Osteoblast (primary cell): ENCODE data around the gene LILRA5. TPM values are rescaled to one million over a fixed set of nuclear protein-coding genes. Genes with fewer than 3 reads are reported as not detected.
A peak's percentile ranks its signal among the peaks of the same experiment; 100 is the strongest.

ENCODE experiments used
- DNase-seq: peaks from one replicate; pipeline ENCODE4 v3.0.0; 2011; ENCODE audit warnings: low spot score, mixed read lengths; ENCODE audit not compliant: insufficient read length; ENCODE audit errors: missing footprints
- H2AFZ ChIP-seq: 2 replicates; pipeline ENCODE4 v1.6.0; 2011; ENCODE audit warnings: mild to moderate bottlenecking, low read length
- H3K27ac ChIP-seq: 2 replicates; pipeline ENCODE4 v1.5.1; 2011; ENCODE audit warnings: mild to moderate bottlenecking, low read depth, low read length, moderate library complexity
- H3K27me3 ChIP-seq: 2 replicates; pipeline ENCODE4 v1.6.0; 2012; ENCODE audit warnings: mild to moderate bottlenecking, control low read depth, inconsistent platforms, low read length, moderate library complexity; ENCODE audit not compliant: insufficient read depth
- H3K36me3 ChIP-seq: 2 replicates; pipeline ENCODE4 v1.5.1; 2011; ENCODE audit warnings: mild to moderate bottlenecking, low read length, control low read depth, moderate library complexity; ENCODE audit not compliant: insufficient read depth
- H3K4me1 ChIP-seq: 2 replicates; pipeline ENCODE4 v1.5.1; 2011; ENCODE audit warnings: mild to moderate bottlenecking, low read length, control low read depth, moderate library complexity; ENCODE audit not compliant: insufficient read depth
- H3K4me2 ChIP-seq: 2 replicates; pipeline ENCODE4 v1.6.0; 2011; ENCODE audit warnings: mild to moderate bottlenecking, low read length; ENCODE audit not compliant: insufficient read depth
- H3K4me3 ChIP-seq: fragments of 200-600 bp; sonication (generic); 3 replicates; pipeline ENCODE4 v1.5.1; 2012; ENCODE audit warnings: mild to moderate bottlenecking, low read length, inconsistent platforms; ENCODE audit not compliant: insufficient read depth
- H3K79me2 ChIP-seq: 2 replicates; pipeline ENCODE4 v1.6.0; 2012; ENCODE audit warnings: mild to moderate bottlenecking, low read length, control low read depth, inconsistent platforms; ENCODE audit not compliant: insufficient read depth
- H3K9me3 ChIP-seq: 2 replicates; pipeline ENCODE4 v1.5.1; 2011; ENCODE audit warnings: low read depth, low read length, control low read depth
- H4K20me1 ChIP-seq: 2 replicates; pipeline ENCODE4 v1.6.0; 2012; ENCODE audit warnings: mild to moderate bottlenecking, low read length, control low read depth; ENCODE audit not compliant: insufficient read depth
- CTCF ChIP-seq: IDR thresholded peaks from 2 replicates; pipeline ENCODE4 v1.5.1; 2011; ENCODE audit warnings: mild to moderate bottlenecking, low read depth, low read length, moderate library complexity; ENCODE audit errors: extremely low read depth
- total RNA-seq: library from RNA; depleted of rRNA; stranded (reverse); fragments of >200 nt; gene quantifications from 2 replicates; pipeline ENCODE4 v1.2.3, GENCODE V29; 2012

Gene LILRA5
- total RNA-seq, 1 donor = 0.36 TPM

DNA sequence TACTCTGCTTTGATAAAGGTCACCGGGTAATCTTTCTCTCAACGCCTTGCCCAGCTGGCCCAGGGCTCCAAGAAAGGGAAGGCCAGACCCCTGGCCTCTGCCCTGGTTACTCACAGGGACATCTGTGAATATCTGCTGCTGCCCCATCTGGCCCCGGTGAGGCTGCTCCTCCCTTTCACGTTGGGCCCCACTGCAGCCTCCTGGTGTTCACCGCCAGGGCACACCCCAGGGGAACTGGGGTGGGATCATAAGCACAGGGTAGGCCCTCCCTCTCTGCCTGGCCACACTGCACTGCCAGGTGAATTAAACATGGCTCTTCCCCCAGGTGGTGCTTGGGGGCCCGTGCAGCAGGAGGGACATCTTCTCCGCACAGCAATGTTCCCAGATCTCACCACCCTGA lies 39.1 kb upstream of the LILRA5 start:
- H3K27me3 ChIP-seq = no peaks in the 10 kb centered on the region
- no peak overlapping the region for H3K4me3 ChIP-seq
- H3K9me3 ChIP-seq = no peaks in the 10 kb centered on the region
- no peak for TF ChIP-seq CTCF
- no peak overlapping the region for H2AFZ ChIP-seq
- H4K20me1 ChIP-seq = no peaks in the 10 kb centered on the region
- no peaks in the 10 kb centered on the region for H3K4me1 ChIP-seq
- H3K27ac ChIP-seq = no peak overlapping the region
- no peaks in the 10 kb centered on the region for H3K36me3 ChIP-seq
- no peak for DNase-seq
- no peaks in the 10 kb centered on the region for H3K79me2 ChIP-seq
- H3K4me2 ChIP-seq = no peak overlapping the region

GRCh38 chr19:54351474-54351873 lies 38.5 kb upstream of the LILRA5 start:
- H3K27ac ChIP-seq = no peak overlapping the region
- no peaks in the 10 kb centered on the region for H3K4me1 ChIP-seq
- no peaks in the 10 kb centered on the region for H3K79me2 ChIP-seq
- no peak for TF ChIP-seq CTCF
- H2AFZ ChIP-seq = no peak overlapping the region
- H3K36me3 ChIP-seq = no peaks in the 10 kb centered on the region
- no peak for DNase-seq
- H3K4me2 ChIP-seq = no peak overlapping the region
- H3K4me3 ChIP-seq = no peak overlapping the region
- no peaks in the 10 kb centered on the region for H3K9me3 ChIP-seq
- no peaks in the 10 kb centered on the region for H3K27me3 ChIP-seq
- no peaks in the 10 kb centered on the region for H4K20me1 ChIP-seq

DNA sequence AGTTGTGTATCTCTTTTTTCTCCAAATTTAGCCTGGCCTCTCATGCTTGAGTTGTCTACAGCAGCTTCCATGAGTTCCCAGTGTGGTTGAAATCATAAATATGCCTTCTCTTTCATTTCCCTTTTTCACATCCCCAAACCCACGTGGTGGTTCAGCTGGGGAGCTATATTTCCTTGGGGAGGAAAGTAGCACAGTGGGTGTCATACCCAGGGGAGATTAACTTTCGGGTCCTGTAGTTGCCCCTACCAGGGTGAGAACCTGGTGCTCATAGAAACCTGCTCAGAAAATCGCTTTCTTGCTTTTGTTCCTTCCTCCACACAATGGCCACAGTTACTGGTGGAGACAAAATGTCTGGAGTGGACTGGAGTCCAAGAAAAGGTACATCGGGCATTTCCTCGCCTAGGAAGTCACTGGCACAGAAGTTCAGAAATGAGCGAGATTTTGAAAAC lies 33.0 kb upstream of the LILRA5 start:
- TF ChIP-seq CTCF = no peak
- Histone ChIP-seq H3K4me3 (no peak overlapping the region), H3K4me1 (no peaks in the 10 kb centered on the region), H2AFZ (no peak overlapping the region), H3K9me3 (no peaks in the 10 kb centered on the region), H3K79me2 (no peaks in the 10 kb centered on the region), H3K27me3 (no peaks in the 10 kb centered on the region), H4K20me1 (no peaks in the 10 kb centered on the region), H3K27ac (no peak overlapping the region), H3K4me2 (no peak overlapping the region), H3K36me3 (no peaks in the 10 kb centered on the region)
- DNase-seq = peak; percentile 11

- H3K4me2 ChIP-seq = no peak overlapping the region
- no peaks in the 10 kb centered on the region for H4K20me1 ChIP-seq
- DNase-seq = no peak
- TF ChIP-seq CTCF = no peak
- H3K4me1 ChIP-seq = no peaks in the 10 kb centered on the region
- no peaks in the 10 kb centered on the region for H3K79me2 ChIP-seq
- no peak overlapping the region for H2AFZ ChIP-seq
- no peaks in the 10 kb centered on the region for H3K9me3 ChIP-seq
- H3K4me3 ChIP-seq = no peak overlapping the region
- H3K27ac ChIP-seq = no peak overlapping the region
- H3K36me3 ChIP-seq = no peaks in the 10 kb centered on the region
- H3K27me3 ChIP-seq = no peaks in the 10 kb centered on the region
These were observed 30.9 kb upstream of the LILRA5 start for GRCh38 chr19:54343868-54344267.
